Measurements from ENCODE around the gene NCK2.

DNA sequence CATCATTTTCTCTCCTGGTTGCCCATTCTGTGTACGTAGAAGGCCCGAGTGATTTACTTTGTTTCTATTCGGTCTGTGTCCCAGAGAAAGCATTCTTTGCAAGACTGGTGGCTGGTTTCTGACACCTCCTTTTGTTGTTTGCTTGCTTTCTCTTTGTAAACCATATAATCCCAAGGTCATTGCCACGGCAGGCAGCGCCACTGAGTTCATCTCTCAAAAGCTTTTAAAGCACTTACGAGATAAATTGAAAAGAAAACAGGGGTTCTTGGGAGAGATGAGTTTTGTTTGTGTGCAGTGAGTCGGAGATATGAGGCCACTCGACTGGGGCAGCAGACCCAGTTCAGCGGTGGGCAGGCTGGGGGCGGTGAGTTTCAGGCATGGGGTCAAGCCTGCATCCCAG lies 137.6 kb downstream of the NCK2 start:
- TF ChIP-seq, protein P1, sequence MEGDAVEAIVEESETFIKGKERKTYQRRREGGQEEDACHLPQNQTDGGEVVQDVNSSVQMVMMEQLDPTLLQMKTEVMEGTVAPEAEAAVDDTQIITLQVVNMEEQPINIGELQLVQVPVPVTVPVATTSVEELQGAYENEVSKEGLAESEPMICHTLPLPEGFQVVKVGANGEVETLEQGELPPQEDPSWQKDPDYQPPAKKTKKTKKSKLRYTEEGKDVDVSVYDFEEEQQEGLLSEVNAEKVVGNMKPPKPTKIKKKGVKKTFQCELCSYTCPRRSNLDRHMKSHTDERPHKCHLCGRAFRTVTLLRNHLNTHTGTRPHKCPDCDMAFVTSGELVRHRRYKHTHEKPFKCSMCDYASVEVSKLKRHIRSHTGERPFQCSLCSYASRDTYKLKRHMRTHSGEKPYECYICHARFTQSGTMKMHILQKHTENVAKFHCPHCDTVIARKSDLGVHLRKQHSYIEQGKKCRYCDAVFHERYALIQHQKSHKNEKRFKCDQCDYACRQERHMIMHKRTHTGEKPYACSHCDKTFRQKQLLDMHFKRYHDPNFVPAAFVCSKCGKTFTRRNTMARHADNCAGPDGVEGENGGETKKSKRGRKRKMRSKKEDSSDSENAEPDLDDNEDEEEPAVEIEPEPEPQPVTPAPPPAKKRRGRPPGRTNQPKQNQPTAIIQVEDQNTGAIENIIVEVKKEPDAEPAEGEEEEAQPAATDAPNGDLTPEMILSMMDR (conservative IDR thresholded peaks at IDR 0.05; ENCODE audit: low read depth, low read length) = no peak
- no peak for TF ChIP-seq POLR2A (IDR thresholded peaks at IDR 0.05; ENCODE audit: low read depth, low read length)
- TF ChIP-seq RAD21 (IDR thresholded peaks at IDR 0.05; ENCODE audit: low read length) = no peak
- TF ChIP-seq SMC3 (IDR thresholded peaks at IDR 0.05; ENCODE audit: low read depth, low read length) = no peak
- no peak for TF ChIP-seq MXI1 (IDR thresholded peaks at IDR 0.05; ENCODE audit: borderline replicate concordance, low read depth, low read length)
- TF ChIP-seq, protein P2, sequence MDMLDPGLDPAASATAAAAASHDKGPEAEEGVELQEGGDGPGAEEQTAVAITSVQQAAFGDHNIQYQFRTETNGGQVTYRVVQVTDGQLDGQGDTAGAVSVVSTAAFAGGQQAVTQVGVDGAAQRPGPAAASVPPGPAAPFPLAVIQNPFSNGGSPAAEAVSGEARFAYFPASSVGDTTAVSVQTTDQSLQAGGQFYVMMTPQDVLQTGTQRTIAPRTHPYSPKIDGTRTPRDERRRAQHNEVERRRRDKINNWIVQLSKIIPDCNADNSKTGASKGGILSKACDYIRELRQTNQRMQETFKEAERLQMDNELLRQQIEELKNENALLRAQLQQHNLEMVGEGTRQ (IDR thresholded peaks at IDR 0.05; ENCODE audit: low read depth, low read length) = no peak
- no peak for TF ChIP-seq BHLHE40 (IDR thresholded peaks at IDR 0.05; ENCODE audit: low read depth, low read length)
- no peak for TF ChIP-seq MAFK (IDR thresholded peaks at IDR 0.05; ENCODE audit: low read depth, low read length)

Data from IMR-90 (cell line).